ENCODE results near the gene PI4KB.
A peak's percentile ranks its signal among the peaks of the same experiment; 100 is the strongest.
"Not testable (repeated sequence)": the region's sequence is repeated elsewhere in the genome, so short reads cannot be mapped to it uniquely, and the experiment has no call there.

Gene PI4KB

DNA sequence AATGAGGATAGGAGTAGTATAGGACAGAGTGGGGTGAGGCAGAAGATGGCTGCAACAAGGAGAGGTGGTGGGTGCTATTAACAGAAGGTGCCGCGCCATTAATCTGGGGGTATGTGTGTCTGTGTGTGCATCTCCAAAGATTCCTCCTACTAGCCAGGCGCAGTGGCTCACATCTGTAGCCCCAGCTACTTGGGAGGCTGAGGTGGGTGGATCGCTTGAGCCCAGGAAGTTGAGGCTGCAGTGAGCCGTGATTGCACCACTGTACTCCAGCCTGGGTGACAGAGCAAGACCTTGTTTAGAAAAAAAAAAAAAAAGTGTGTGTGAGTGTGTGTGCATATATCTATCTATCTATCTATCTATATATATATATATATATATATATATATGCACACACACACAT is 51.9 kb downstream of the PI4KB start:
- DNase-seq, result not testable (repeated sequence)

DNA sequence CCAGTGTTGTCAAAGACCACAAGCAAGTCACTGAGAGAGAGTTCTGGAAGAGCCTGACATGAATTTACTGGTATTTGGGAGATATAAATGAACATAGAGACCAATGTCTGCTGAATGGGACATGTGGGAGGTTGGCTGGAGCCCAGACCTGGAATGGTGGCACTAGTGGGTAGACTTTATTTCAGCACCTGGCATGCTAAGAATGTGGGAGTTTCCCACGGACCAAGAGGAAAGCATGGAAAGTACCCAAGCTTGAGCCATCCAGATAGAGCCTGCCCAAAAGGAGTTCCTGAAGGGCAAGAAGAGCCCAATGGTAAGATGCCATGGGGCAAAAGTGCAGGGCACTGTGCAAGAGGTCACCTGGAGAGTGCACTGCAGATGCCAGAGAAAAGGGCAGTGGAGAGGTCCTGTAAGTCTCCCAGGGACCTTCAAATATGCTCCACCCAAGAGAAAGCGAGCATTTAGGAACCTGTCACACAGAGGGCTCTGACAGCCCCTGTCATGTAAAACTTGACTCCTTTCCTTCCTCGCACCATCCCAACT is 53.2 kb downstream of the PI4KB start:
- DNase-seq, result no peak

DNA sequence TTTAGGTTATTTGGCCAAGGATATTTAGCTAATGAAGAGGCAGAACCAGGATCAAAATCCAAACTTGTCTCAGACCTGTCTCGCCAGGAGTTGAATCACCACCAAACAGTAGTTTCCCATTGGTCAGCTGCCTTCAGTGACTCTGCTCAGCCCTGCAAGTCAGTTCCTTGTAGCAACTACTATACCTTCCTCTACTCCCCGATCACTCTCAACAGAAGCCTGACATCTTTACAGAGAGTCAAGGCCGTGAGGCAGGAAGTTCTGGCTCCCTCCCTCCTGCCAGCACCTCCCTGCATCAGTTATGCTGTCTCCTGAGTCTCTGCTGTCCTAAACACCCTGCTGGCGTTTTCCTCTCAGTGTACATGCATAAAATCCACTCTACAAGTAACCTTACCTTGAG is 59.5 kb downstream of the PI4KB start:
- DNase-seq, result no peak

DNA sequence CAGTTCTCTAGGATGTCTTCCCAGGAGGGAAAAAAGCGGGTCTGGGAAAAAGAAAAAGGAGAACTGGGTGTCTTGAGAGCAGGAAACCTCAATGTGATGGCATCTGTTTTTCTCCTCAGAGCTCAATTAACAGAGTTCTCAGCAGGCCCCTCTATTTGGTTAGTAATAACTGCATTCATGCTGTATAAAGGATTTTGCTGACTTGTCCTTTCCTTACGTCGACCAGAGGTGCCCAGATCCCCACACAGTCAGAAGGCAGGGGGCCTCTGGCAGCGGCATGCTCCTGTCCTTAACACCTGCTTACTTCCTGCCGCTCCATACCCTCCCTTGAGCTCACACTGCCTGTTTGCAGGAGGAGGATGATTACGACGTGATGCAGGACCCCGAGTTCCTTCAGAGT is 60.4 kb downstream of the PI4KB start:
- DNase-seq, result no peak

DNA sequence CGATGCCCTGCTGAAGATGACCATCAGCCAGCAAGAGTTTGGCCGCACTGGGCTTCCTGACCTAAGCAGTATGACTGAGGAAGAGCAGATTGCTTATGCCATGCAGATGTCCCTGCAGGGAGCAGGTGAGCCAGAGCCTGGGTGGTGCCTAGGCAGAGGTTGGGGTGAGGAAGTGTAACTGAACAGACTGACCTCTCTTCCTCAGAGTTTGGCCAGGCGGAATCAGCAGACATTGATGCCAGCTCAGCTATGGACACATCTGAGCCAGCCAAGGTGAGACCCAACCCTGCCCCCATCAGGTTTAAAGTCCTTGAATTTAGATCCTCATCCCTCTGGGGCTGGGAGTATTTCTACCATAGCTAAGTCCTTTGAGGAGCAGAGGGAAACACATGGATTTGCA is 60.9 kb downstream of the PI4KB start:
- no peak for DNase-seq

DNA sequence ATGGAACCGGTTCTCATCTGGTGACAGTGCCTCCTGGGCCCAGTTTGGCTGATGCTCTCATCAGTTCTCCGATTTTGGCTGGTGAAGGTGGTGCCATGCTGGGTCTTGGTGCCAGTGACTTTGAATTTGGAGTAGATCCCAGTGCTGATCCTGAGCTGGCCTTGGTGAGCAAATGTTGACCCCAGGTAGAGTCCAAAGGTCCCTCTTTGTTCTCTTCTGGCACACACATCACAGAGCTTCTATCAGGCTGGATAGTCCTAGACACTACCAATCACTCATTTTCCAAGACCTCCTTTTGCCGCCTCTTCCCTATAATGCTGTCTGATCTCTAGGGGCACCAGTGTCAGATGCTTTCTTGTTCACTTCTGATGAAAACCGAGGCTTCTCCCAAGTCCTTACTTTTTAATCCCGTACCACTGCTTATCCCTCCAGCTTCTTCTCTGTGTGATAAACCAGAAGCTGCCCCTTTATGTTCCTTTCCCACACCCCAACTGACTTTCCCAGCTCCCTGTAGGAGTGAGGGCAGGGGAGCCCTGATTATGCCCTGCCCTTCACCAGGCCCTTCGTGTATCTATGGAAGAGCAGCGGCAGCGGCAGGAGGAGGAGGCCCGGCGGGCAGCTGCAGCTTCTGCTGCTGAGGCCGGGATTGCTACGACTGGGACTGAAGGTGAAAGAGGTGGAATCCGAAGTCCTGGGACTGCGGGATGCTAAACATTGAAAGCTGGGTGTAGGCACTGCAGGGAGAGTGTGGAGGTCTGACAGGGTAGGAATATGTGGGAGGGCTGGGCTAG is 61.6 kb downstream of the PI4KB start:
- DNase-seq, result no peak

DNA sequence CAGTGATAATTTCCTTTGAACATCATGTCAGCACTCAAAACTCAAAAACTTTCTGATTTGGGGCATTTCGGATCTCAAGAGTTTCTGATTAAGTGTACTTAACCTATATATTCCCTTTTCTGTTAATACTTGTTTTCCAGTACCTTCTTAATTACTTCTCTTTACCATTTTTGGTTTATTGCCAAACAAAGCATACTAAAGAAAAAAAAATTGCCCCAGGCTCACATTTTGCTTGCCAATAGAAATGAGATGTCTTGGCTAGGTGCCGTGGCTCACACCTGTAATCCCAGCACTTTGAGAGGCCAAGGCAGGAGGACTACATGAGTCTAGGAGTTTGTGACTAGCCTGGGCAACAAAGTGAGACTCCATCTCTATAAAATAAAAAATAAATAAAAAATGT is 67.9 kb downstream of the PI4KB start:
- no peak for DNase-seq

DNA sequence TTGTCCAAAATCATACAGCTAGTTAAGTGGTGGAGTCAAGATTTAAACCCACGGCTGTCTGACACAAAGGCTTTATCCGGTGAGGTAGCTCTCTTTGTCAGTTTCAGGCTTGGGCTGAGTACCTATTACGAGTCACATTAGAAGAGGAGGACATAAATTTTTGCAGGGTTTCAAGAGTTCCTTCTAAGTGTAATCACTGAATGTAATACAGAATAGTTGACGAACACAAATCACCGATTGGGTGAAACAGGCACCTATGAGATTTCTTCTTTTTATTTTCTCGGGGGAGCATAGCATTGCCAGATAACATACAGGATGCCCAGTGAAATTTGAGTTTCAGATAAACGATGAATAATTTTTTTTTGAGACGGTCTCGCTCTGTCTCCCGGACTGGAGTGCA is 71.8 kb downstream of the PI4KB start:
- no peak for DNase-seq

DNA sequence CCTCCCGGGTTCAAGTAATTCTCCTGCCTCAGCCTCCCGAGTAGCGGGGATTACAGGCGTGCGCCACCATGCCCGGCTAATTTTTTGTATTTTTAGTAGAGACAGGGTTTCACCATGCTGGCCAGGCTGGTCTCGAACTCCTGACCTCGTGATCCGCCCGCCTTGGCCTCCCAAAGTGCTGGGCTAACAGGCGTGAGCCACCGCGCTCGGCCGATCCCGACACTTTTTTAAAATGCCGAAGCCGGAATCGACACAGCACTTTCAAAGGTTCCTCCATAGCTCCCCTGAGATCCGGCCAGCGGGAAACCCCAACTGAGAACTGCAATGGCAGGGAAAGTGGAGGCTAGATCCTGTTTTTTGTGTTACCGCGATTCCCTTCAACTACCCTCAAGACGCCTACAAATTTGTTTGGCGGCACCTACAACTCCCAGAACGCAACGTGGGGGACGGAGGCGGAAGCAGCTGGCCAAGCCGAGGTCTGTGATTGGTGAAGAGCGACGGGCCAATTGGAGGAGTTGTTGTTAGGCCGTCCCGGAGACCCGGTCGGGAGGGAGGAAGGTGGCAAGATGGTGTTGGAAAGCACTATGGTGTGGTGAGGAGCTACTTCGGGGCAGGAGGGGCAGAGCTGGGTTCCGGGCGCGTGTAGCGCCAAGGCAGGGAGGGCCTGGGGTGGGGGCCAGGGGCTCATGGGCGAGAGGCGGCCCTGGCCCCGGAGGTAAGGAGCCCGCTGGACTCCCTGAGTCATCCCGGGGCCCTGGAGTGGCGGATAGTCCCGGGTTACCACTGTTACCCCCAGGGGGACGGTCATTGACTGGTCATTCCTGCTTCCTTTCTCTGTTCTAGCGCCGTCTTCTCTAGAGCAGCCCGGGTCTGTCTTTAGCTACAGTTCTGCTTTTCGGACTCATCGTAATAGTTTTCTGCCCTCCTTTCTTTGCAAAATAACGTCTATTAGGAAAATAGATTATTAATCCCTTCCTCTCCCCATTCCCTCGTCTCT is 72.7 kb downstream of the PI4KB start, which contains the start of gene PSMD4:
Gene PSMD4, plus strand, starts transcription at position 518 of the 997 bp plus-strand sequence. Its CDS starts 49 bp downstream, at position 567.
- peak; percentile 100 for DNase-seq

DNA sequence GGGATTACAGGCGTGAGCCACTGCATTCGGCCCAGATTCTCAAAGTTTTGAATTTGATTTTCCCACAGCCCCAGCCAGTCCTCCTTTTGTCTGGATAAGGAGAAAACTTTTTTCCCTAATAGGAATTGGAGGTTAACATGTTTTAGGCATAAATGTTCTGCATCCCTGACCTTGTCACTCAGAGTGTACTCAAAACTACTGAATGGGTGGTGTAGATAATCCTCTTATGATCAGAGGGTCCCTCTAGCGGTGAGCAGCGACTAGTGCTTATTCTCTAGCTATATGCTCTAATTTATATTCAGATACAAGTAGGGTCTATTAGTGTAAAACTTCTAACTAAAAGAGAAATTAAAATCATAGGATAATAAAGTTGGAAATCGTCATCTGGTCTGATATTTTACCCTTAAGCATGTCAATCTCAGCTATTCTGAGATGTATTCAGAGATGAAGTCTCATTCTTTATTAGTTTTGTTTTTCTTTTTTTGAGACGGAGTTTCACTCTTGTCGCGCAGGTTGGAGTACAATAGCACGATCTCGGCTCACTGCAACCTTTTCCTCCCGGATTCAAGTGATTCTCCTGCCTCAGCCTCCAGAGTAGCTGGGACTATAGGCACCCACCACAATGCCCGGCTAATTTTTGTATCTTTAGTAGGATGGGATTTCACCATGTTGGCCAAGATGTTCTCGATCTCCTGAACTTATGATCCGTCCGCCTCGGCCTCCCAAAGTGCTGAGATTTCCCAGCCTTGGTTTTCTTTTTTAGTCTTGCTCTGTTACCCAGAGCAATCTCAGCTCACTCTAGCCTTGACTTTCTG is 75.4 kb downstream of the PI4KB start:
- peak; percentile 98 for DNase-seq

DNA sequence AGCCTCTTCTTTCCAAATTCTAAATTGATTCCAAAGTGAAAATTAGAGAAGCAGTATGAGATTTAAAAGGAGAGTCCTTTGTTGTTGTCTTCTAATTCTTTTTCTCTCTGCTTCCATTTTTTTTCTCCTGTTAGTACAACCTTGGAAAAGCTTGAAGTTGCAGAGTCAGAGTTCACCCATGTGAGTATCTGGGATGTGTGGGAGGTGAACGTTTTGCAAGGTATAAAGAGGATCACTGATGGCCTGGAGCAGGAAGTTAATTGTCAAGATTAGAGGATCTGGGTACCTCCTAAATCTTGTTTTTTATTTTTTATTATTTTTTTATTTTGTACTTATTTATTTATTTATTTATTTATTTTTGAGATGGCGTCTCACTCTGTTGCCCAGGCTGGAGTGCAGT is 80.4 kb downstream of the PI4KB start:
- DNase-seq, result no peak

DNA sequence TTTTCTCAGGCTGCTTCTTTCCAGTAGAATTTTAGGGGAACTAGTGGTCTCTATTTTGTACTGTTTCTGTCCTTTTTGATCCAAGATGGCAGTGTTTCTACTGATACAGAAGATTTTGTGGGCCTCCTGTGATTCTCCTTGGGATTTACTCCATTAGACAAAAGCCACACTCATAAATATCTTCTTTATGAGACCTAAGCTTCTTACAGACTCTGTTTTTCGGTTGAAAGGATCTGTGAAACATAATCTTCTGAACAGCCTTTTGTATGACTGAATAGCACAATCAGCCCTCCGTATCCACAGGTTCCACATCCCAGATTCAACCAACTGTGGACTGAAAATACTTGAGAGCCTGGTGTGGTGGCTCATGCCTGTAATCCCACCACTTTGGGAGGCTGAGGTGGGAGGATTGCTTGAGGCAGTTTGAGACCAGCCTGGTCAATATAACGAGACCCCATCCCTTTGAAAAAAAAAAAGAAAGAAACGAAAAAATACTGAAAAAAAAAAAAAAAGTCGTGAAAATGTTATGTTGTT is 83.5 kb downstream of the PI4KB start:
- no peak for DNase-seq

DNA sequence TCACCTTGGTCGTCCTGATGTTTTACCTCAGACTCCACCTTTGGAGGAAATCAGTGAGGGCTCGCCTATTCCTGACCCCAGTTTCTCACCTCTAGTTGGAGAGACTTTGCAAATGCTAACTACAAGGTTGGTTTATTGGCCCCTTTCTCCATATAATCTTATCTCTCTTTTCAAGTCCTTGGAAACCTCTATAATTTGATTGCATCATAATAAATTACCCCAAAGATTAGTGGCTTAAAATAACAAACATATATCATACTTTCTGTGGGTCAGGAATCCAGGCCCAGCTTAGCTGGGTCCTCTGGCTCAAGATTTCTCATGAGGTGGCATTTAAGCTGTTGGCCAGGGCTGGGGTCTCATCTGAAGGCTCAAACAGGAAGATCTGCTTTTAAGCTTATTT is 84.8 kb downstream of the PI4KB start:
- no peak for DNase-seq

Data from NCI-H526 treated with DMSO at 0.1 percent for 48 hours (cell line).